Kidney tubule cell (primary cell): Measurements from ENCODE around the gene RNF138.
"Not testable (repeated sequence)": the region's sequence is repeated elsewhere in the genome, so short reads cannot be mapped to it uniquely, and the experiment has no call there.

Source experiments
- DNase-seq: peaks from one replicate; pipeline ENCODE4 v3.0.0-alpha.2; 2018; ENCODE audit warnings: low spot score

RNF138 gene

GRCh38 chr18:32173654-32174053 lies 82.0 kb downstream of the RNF138 start:
- no peak for DNase-seq

GRCh38 chr18:32174719-32175118 lies 83.0 kb downstream of the RNF138 start:
- DNase-seq = no peak

GRCh38 chr18:32175265-32175664 lies 83.6 kb downstream of the RNF138 start:
- DNase-seq = no peak

- not testable (repeated sequence) for DNase-seq
Measured at GRCh38 chr18:32176745-32177144, 85.1 kb downstream of the RNF138 start.

- DNase-seq = no peak
Measured at GRCh38 chr18:32177530-32177929, 85.9 kb downstream of the RNF138 start.
